CD4-positive, alpha-beta T cell (primary cell): ENCODE measurements around the gene ANGEL1. TPM values are rescaled to one million over a fixed set of nuclear protein-coding genes. Genes with fewer than 3 reads are reported as not detected.

Source experiments
- ATAC-seq: fragments of 200-7000 bp; cut with Tn5 transposase; one replicate; pipeline ENCODE4 v1.10.0; 2022; ENCODE audit warnings: mild to moderate bottlenecking; ENCODE audit not compliant: poor library complexity
- CTCF ChIA-PET: fragments of 350-600 bp; sonication (Branson Sonifier 250); formaldehyde crosslinking; loops from one replicate; lab custom pipeline; 2021; ENCODE audit warnings: antibody characterized with exemption, inconsistent platforms; lab: Charles Lee
- POLR2A ChIA-PET: fragments of 350-600 bp; sonication (Branson Sonifier 250); formaldehyde crosslinking; loops from one replicate; lab custom pipeline; 2021; ENCODE audit warnings: antibody characterized with exemption, inconsistent platforms; lab: Charles Lee
- DNase-seq, 14 experiments: peaks; one replicate each; pipeline ENCODE4 v3.0.0-alpha.2; 2013 to 2020; ENCODE audit warnings: mixed read lengths in 2 of 14
- H3K27ac ChIP-seq, 2 donors: one replicate each; pipeline versions ENCODE4 v1.5.1 to v1.7.0; 2013; ENCODE audit warnings: low read length in 2 of 2, low read depth in 1 of 2, mild to moderate bottlenecking in 1 of 2
- H3K27me3 ChIP-seq, 2 experiments: 1 replicate in 1 of 2; 2 replicates in 1 of 2; pipeline versions ENCODE4 v1.6.1 to v1.7.0; 2013; ENCODE audit warnings: low read length in 2 of 2, control low read depth in 1 of 2, mild to moderate bottlenecking in 1 of 2, moderate library complexity in 1 of 2; ENCODE audit not compliant: insufficient read depth in 2 of 2, control insufficient read depth in 1 of 2
- H3K36me3 ChIP-seq: one replicate; pipeline ENCODE4 v1.6.1; 2013; ENCODE audit warnings: low read length, control low read depth; ENCODE audit not compliant: insufficient read depth
- H3K4me1 ChIP-seq: one replicate; pipeline ENCODE4 v1.6.1; 2013; ENCODE audit warnings: low read length, control low read depth; ENCODE audit not compliant: insufficient read depth
- H3K4me3 ChIP-seq: one replicate; pipeline ENCODE4 v1.5.1; 2013; ENCODE audit warnings: mild to moderate bottlenecking, low read length, moderate library complexity
- H3K9me3 ChIP-seq, 2 experiments: 1 replicate in 1 of 2; 2 replicates in 1 of 2; pipeline versions ENCODE4 v1.6.1 to v1.7.0; 2013; ENCODE audit warnings: low read length in 2 of 2, mild to moderate bottlenecking in 2 of 2, control low read depth in 1 of 2, moderate library complexity in 1 of 2; ENCODE audit not compliant: control insufficient read depth in 1 of 2, insufficient read depth in 1 of 2
- H3K27ac Mint-ChIP-seq: one replicate; pipeline ENCODE4 v1.8.0; 2020; ENCODE audit warnings: mixed read lengths
- H3K27me3 Mint-ChIP-seq: one replicate; pipeline ENCODE4 v1.8.0; 2021; ENCODE audit warnings: mixed read lengths
- H3K36me3 Mint-ChIP-seq: one replicate; pipeline ENCODE4 v1.8.0; 2021; ENCODE audit warnings: low read depth, mixed read lengths
- H3K4me1 Mint-ChIP-seq: one replicate; pipeline ENCODE4 v1.8.0; 2021; ENCODE audit warnings: low read depth, mixed read lengths
- H3K4me3 Mint-ChIP-seq: one replicate; pipeline ENCODE4 v1.8.0; 2020; ENCODE audit warnings: mild to moderate bottlenecking, mixed read lengths
- H3K9me3 Mint-ChIP-seq: one replicate; pipeline ENCODE4 v1.8.0; 2020; ENCODE audit warnings: mixed read lengths
- CTCF ChIP-seq: fragments of 200-600 bp; IDR thresholded peaks from one replicate; pipeline ENCODE4 v1.8.0; 2022; ENCODE audit warnings: antibody characterized with exemption, mild to moderate bottlenecking
- intact Hi-C, 2 experiments: fragments of 100-400 bp; cut with DNase I in 1 of 2; cut with micrococcal nuclease in 1 of 2; formaldehyde crosslinking; loops; one replicate each; pipeline versions ENCODE4 v1.15.1 to v1.9.0; 2023 to 2025; cut with DNase I, micrococcal nuclease
- total RNA-seq, 174 experiments: library from RNA in 2 of 174; stranded (reverse) in 2 of 174; gene quantifications; one replicate each; pipeline ENCODE4 v1.2.3 and lab custom pipeline; 2021 to 2026

ANGEL1 gene
- total RNA-seq, 2 experiments from 2014 or later = 10.1 to 10.4 TPM

GRCh38 chr14:76836029-76836630, 23.4 kb upstream of the ANGEL1 start:
- CTCF ChIA-PET = no interaction called here

GRCh38 chr14:76834241-76834661, 21.6 kb upstream of the ANGEL1 start:
- peaks cover 0 to 3% of the 10 kb centered on the region in 2 experiments for H3K27me3 ChIP-seq
- CTCF ChIA-PET = no interaction called here
- DNase-seq = no peak
- POLR2A ChIA-PET = no interaction called here
- Mint-ChIP-seq H3K9me3 (no peaks in the 10 kb centered on the region), H3K27me3 (peaks cover 8% of the 10 kb centered on the region), H3K4me1 (no peaks in the 10 kb centered on the region), H3K36me3 (no peaks in the 10 kb centered on the region), H3K4me3 (no peak overlapping the region), H3K27ac (no peak overlapping the region)
- H3K9me3 ChIP-seq = no peaks in the 10 kb centered on the region
- no peak for ATAC-seq
- no peak for TF ChIP-seq CTCF
- no peaks in the 10 kb centered on the region for H3K36me3 ChIP-seq
- H3K4me3 ChIP-seq = no peak overlapping the region
- H3K4me1 ChIP-seq = no peaks in the 10 kb centered on the region
- intact Hi-C loops = no loop called here
- no peak overlapping the region for H3K27ac ChIP-seq

More at GRCh38 chr14:76836029-76836630, 23.4 kb upstream of the ANGEL1 start:
- H3K9me3 Mint-ChIP-seq = no peaks in the 10 kb centered on the region
- no peaks in the 10 kb centered on the region for H3K36me3 ChIP-seq
- no peak overlapping the region for H3K4me3 Mint-ChIP-seq
- peaks cover 8% of the 10 kb centered on the region for H3K27me3 Mint-ChIP-seq
- peaks cover 0 to 3% of the 10 kb centered on the region in 2 experiments for H3K27me3 ChIP-seq
- H3K36me3 Mint-ChIP-seq = no peaks in the 10 kb centered on the region
- DNase-seq = no peak
- intact Hi-C loops = no loop called here
- H3K4me1 ChIP-seq = no peaks in the 10 kb centered on the region
- ATAC-seq = no peak
- TF ChIP-seq CTCF = no peak
- H3K4me1 Mint-ChIP-seq = no peaks in the 10 kb centered on the region
- H3K9me3 ChIP-seq = no peaks in the 10 kb centered on the region
- no peak overlapping the region for H3K27ac ChIP-seq
- H3K4me3 ChIP-seq = no peak overlapping the region
- POLR2A ChIA-PET = no interaction called here
- no peak overlapping the region for H3K27ac Mint-ChIP-seq

GRCh38 chr14:76833011-76833410, 20.3 kb upstream of the ANGEL1 start:
- Mint-ChIP-seq H3K9me3 (no peaks in the 10 kb centered on the region), H3K36me3 (no peaks in the 10 kb centered on the region), H3K27ac (no peak overlapping the region), H3K4me3 (no peak overlapping the region), H3K4me1 (no peaks in the 10 kb centered on the region), H3K27me3 (peaks cover 8% of the 10 kb centered on the region)
- ATAC-seq (no peak), DNase-seq (no peak)
- Histone ChIP-seq H3K4me1 (no peaks in the 10 kb centered on the region), H3K9me3 (no peaks in the 10 kb centered on the region), H3K36me3 (no peaks in the 10 kb centered on the region), H3K4me3 (no peak overlapping the region), H3K27me3 (peaks cover 0 to 3% of the 10 kb centered on the region in 2 experiments), H3K27ac (no peak overlapping the region)
- ChIA-PET CTCF (no interaction called here), POLR2A (no interaction called here)
- intact Hi-C loops = no loop called here
- no peak for TF ChIP-seq CTCF
